GM23338 (cell line): ENCODE results near the gene CCDC60. TPM values are rescaled to one million over a fixed set of nuclear protein-coding genes. Genes with fewer than 3 reads are reported as not detected.
A peak's percentile ranks its signal among the peaks of the same experiment; 100 is the strongest.

Source experiments
- ATAC-seq: fragments of 200-7000 bp; cut with Tn5 transposase; 3 replicates; pipeline ENCODE4 v1.9.1; 2020
- DNase-seq: peaks from one replicate; pipeline ENCODE4 v3.0.0-alpha.2; 2015; ENCODE audit warnings: low spot score
- H2AFZ ChIP-seq: fragments of 200-600 bp; sonication (generic); 2 replicates; pipeline ENCODE4 v1.8.0; 2016; ENCODE audit warnings: antibody characterized with exemption, mild to moderate bottlenecking, moderate library complexity
- H3F3A ChIP-seq: fragments of 200-600 bp; sonication (generic); replicated peaks from 2 replicates; pipeline ENCODE4 v1.8.0; 2017; ENCODE audit warnings: antibody characterized with exemption, mixed run types, low read depth
- H3K27ac ChIP-seq: fragments of 200-600 bp; sonication (generic); 2 replicates; pipeline ENCODE4 v1.6.1; 2016; ENCODE audit warnings: low read depth
- H3K27me3 ChIP-seq: fragments of 200-600 bp; sonication (generic); 2 replicates; pipeline ENCODE4 v1.8.0; 2016; ENCODE audit warnings: mild to moderate bottlenecking, mixed run types, moderate library complexity; ENCODE audit not compliant: insufficient read depth
- H3K36me3 ChIP-seq: fragments of 200-600 bp; sonication (generic); 2 replicates; pipeline ENCODE4 v1.8.0; 2016; ENCODE audit warnings: mild to moderate bottlenecking; ENCODE audit not compliant: insufficient read depth
- H3K4me1 ChIP-seq: fragments of 200-600 bp; sonication (generic); 2 replicates; pipeline ENCODE4 v1.8.0; 2016; ENCODE audit warnings: mild to moderate bottlenecking, moderate library complexity; ENCODE audit not compliant: insufficient read depth
- H3K4me2 ChIP-seq: fragments of 200-600 bp; sonication (generic); 2 replicates; pipeline ENCODE4 v1.7.1; 2017; ENCODE audit warnings: mixed run types
- H3K4me3 ChIP-seq: fragments of 200-600 bp; sonication (generic); 2 replicates; pipeline ENCODE4 v1.6.1; 2016; ENCODE audit warnings: mixed run types
- H3K79me2 ChIP-seq: fragments of 200-600 bp; sonication (generic); replicated peaks from 2 replicates; pipeline ENCODE4 v1.8.0; 2017; ENCODE audit warnings: mild to moderate bottlenecking; ENCODE audit not compliant: insufficient read depth
- H3K9me2 ChIP-seq: fragments of 200-600 bp; sonication (generic); 2 replicates; pipeline ENCODE4 v1.8.0; 2017; ENCODE audit not compliant: insufficient read depth
- H4K20me1 ChIP-seq: fragments of 200-600 bp; sonication (generic); replicated peaks from 2 replicates; pipeline ENCODE4 v1.8.0; 2017; ENCODE audit warnings: mild to moderate bottlenecking; ENCODE audit not compliant: insufficient read depth
- H3K27ac Mint-ChIP-seq: 2 replicates; pipeline ENCODE4 v1.8.0; 2020; ENCODE audit warnings: inconsistent platforms, mild to moderate bottlenecking, moderate library complexity, mixed read lengths
- H3K27me3 Mint-ChIP-seq: 3 replicates; pipeline ENCODE4 v1.8.0; 2022; ENCODE audit warnings: low read depth, mild to moderate bottlenecking, moderate library complexity, mixed read lengths, inconsistent platforms; ENCODE audit not compliant: insufficient read depth, poor library complexity
- H3K36me3 Mint-ChIP-seq: 3 replicates; pipeline ENCODE4 v1.8.0; 2021; ENCODE audit warnings: low read depth, mild to moderate bottlenecking, inconsistent platforms, moderate library complexity, mixed read lengths
- H3K4me1 Mint-ChIP-seq: 3 replicates; pipeline ENCODE4 v1.8.0; 2020; ENCODE audit warnings: mild to moderate bottlenecking, inconsistent platforms, mixed read lengths
- H3K4me3 Mint-ChIP-seq: 3 replicates; pipeline ENCODE4 v1.8.0; 2021; ENCODE audit warnings: moderate library complexity, mild to moderate bottlenecking, inconsistent platforms, mixed read lengths
- H3K9me3 Mint-ChIP-seq: 3 replicates; pipeline ENCODE4 v1.8.0; 2020; ENCODE audit warnings: moderate library complexity, mild to moderate bottlenecking, inconsistent platforms, mixed read lengths
- polyA plus RNA-seq: library from polyadenylated mRNA; unstranded; fragments of >200 nt; fragmentation: Nextera tagmentation; extraction: Ambion mirVana; gene quantifications from 2 replicates; pipeline ENCODE4 v1.2.1, GENCODE V29; 2016
- total RNA-seq: library from RNA; depleted of rRNA; stranded (reverse); fragments of >200 nt; shearing (Covaris generic); gene quantifications from 2 replicates; pipeline ENCODE4 v1.2.3, GENCODE V29; 2014
- TF ChIP-seq, protein P1 (sequence below): fragments of 250-450 bp; sonication (Bioruptor Pico); IDR thresholded peaks from 2 replicates; pipeline ENCODE4 v1.5.0; 2020; ENCODE audit warnings: mild to moderate bottlenecking, moderate library complexity
- TF ChIP-seq, protein P2 (sequence below), 2 experiments: fragments of 200-600 bp in 1 of 2; sonication (generic) in 1 of 2; conservative IDR thresholded peaks; 2 replicates each; pipeline versions ENCODE4 v1.5.1 to v1.6.1; 2016 to 2017; ENCODE audit warnings: antibody characterized with exemption in 2 of 2, low read depth in 2 of 2, mild to moderate bottlenecking in 2 of 2, moderate library complexity in 1 of 2

Gene CCDC60
- total and polyA plus RNA-seq, 2 experiments from 2014 or later = 0.53 TPM; not detected in 1

DNA sequence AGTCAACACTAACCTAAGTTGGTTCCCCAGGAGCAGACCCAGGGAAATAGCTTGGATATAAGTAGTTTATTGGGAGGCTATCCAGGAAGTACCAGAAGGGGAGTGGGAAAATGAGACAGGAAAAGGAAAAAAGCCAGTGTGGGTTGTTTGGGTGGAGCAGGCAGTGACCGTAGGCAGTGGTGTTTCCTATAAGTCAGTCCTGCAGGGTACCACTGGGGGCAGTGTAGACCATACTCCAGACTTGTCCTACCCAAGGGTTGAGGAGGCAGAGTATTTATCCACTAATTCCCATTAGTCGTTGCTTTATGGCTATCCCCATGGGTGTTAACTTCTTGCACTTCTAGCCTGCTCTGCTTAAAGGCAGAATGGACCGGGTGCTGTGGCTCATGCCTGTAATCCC lies 6.4 kb upstream of the CCDC60 start:
- no peaks in the 10 kb centered on the region; the same call in 2 of the 3 replicates for H3K36me3 Mint-ChIP-seq
- no peaks in the 10 kb centered on the region for H3K27me3 ChIP-seq
- H3F3A ChIP-seq = no peaks in the 10 kb centered on the region
- H4K20me1 ChIP-seq = no peaks in the 10 kb centered on the region
- H3K4me2 ChIP-seq = no peak overlapping the region
- ATAC-seq = peak; percentile 100
- peaks cover 4% of the 10 kb centered on the region for H3K27me3 Mint-ChIP-seq
- no peak overlapping the region for H3K4me3 Mint-ChIP-seq
- no peak overlapping the region for H3K4me3 ChIP-seq
- TF ChIP-seq, protein P1, sequence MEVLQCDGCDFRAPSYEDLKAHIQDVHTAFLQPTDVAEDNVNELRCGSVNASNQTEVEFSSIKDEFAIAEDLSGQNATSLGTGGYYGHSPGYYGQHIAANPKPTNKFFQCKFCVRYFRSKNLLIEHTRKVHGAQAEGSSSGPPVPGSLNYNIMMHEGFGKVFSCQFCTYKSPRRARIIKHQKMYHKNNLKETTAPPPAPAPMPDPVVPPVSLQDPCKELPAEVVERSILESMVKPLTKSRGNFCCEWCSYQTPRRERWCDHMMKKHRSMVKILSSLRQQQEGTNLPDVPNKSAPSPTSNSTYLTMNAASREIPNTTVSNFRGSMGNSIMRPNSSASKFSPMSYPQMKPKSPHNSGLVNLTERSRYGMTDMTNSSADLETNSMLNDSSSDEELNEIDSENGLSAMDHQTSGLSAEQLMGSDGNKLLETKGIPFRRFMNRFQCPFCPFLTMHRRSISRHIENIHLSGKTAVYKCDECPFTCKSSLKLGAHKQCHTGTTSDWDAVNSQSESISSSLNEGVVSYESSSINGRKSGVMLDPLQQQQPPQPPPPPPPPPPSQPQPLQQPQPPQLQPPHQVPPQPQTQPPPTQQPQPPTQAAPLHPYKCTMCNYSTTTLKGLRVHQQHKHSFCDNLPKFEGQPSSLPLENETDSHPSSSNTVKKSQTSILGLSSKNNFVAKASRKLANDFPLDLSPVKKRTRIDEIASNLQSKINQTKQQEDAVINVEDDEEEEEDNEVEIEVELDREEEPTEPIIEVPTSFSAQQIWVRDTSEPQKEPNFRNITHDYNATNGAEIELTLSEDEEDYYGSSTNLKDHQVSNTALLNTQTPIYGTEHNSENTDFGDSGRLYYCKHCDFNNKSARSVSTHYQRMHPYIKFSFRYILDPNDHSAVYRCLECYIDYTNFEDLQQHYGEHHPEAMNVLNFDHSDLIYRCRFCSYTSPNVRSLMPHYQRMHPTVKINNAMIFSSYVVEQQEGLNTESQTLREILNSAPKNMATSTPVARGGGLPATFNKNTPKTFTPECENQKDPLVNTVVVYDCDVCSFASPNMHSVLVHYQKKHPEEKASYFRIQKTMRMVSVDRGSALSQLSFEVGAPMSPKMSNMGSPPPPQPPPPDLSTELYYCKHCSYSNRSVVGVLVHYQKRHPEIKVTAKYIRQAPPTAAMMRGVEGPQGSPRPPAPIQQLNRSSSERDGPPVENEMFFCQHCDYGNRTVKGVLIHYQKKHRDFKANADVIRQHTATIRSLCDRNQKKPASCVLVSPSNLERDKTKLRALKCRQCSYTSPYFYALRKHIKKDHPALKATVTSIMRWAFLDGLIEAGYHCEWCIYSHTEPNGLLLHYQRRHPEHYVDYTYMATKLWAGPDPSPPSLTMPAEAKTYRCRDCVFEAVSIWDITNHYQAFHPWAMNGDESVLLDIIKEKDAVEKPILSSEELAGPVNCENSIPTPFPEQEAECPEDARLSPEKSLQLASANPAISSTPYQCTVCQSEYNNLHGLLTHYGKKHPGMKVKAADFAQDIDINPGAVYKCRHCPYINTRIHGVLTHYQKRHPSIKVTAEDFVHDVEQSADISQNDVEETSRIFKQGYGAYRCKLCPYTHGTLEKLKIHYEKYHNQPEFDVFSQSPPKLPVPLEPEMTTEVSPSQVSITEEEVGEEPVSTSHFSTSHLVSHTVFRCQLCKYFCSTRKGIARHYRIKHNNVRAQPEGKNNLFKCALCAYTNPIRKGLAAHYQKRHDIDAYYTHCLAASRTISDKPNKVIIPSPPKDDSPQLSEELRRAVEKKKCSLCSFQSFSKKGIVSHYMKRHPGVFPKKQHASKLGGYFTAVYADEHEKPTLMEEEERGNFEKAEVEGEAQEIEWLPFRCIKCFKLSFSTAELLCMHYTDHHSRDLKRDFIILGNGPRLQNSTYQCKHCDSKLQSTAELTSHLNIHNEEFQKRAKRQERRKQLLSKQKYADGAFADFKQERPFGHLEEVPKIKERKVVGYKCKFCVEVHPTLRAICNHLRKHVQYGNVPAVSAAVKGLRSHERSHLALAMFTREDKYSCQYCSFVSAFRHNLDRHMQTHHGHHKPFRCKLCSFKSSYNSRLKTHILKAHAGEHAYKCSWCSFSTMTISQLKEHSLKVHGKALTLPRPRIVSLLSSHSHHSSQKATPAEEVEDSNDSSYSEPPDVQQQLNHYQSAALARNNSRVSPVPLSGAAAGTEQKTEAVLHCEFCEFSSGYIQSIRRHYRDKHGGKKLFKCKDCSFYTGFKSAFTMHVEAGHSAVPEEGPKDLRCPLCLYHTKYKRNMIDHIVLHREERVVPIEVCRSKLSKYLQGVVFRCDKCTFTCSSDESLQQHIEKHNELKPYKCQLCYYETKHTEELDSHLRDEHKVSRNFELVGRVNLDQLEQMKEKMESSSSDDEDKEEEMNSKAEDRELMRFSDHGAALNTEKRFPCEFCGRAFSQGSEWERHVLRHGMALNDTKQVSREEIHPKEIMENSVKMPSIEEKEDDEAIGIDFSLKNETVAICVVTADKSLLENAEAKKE = no peak
- TF ChIP-seq, protein P2, sequence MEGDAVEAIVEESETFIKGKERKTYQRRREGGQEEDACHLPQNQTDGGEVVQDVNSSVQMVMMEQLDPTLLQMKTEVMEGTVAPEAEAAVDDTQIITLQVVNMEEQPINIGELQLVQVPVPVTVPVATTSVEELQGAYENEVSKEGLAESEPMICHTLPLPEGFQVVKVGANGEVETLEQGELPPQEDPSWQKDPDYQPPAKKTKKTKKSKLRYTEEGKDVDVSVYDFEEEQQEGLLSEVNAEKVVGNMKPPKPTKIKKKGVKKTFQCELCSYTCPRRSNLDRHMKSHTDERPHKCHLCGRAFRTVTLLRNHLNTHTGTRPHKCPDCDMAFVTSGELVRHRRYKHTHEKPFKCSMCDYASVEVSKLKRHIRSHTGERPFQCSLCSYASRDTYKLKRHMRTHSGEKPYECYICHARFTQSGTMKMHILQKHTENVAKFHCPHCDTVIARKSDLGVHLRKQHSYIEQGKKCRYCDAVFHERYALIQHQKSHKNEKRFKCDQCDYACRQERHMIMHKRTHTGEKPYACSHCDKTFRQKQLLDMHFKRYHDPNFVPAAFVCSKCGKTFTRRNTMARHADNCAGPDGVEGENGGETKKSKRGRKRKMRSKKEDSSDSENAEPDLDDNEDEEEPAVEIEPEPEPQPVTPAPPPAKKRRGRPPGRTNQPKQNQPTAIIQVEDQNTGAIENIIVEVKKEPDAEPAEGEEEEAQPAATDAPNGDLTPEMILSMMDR (conservative IDR thresholded peaks at IDR 0.05; ENCODE audit: low read depth in 2 of 2) = peak; percentile 65 to 85
- no peak overlapping the region for H2AFZ ChIP-seq
- H3K27ac Mint-ChIP-seq = no peak overlapping the region
- no peaks in the 10 kb centered on the region for H3K36me3 ChIP-seq
- peaks cover 9% of the 10 kb centered on the region; the same call in 1 of the 2 replicates for H3K9me2 ChIP-seq
- no peaks in the 10 kb centered on the region for H3K79me2 ChIP-seq
- H3K4me1 ChIP-seq = no peaks in the 10 kb centered on the region
- no peaks in the 10 kb centered on the region for H3K9me3 Mint-ChIP-seq
- peak; percentile 79 for DNase-seq
- H3K27ac ChIP-seq = no peak overlapping the region
- peaks cover 4% of the 10 kb centered on the region; the same call in 2 of the 3 replicates for H3K4me1 Mint-ChIP-seq
